Activated CD8-positive, alpha-beta memory T cell treated with anti-CD3 and anti-CD28 coated beads for 36 hours (primary cell): ENCODE results near the gene RPL39L. TPM values are rescaled to one million over a fixed set of nuclear protein-coding genes. Genes with fewer than 3 reads are reported as not detected.

Experiments used
- CTCF ChIA-PET: fragments of 350-600 bp; sonication (Branson Sonifier 250); formaldehyde crosslinking; loops from one replicate; lab custom pipeline; 2021; ENCODE audit warnings: antibody characterized with exemption; lab: Charles Lee
- POLR2A ChIA-PET: fragments of 350-600 bp; sonication (Branson Sonifier 250); formaldehyde crosslinking; loops from one replicate; lab custom pipeline; 2021; ENCODE audit warnings: antibody characterized with exemption; lab: Charles Lee
- total RNA-seq, 2 experiments: library from RNA; stranded (reverse); gene quantifications; one replicate each; pipeline ENCODE4 v1.2.3, GENCODE V29; 2021

RPL39L gene
- total RNA-seq, 2 experiments from 2014 or later = 12.9 to 14.1 TPM

- ChIA-PET CTCF (no interaction called here), POLR2A (no interaction called here)
These were observed 59.9 kb downstream of the RPL39L start for GRCh38 chr3:187079090-187080022.

GRCh38 chr3:187077537-187077936 lies 61.8 kb downstream of the RPL39L start:
- ChIA-PET POLR2A (no interaction called here), CTCF (no interaction called here)

- POLR2A ChIA-PET = no interaction called here
- CTCF ChIA-PET = no interaction called here
These were observed 62.2 kb downstream of the RPL39L start for GRCh38 chr3:187077085-187077484.

GRCh38 chr3:187076297-187076696 lies 63.0 kb downstream of the RPL39L start:
- POLR2A ChIA-PET = no interaction called here
- CTCF ChIA-PET = no interaction called here

DNA sequence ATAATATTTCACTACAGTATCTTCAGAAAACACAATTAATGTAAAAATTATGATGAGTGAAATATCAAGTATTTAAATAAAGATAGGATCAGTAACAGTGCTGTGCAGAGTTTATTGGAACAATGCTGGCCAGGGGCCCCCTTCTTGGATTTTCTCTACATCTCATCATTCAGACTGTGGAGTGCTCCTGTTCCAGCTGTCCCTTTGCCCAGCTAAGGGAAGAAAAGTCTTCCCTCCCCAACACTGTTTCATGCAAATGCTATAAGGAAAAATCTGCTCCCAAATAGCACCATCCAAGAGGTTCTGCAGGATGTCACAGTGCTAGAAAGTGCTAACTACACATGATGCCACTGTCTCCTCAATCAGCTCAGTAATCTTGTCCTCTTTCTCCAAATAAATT lies 64.5 kb downstream of the RPL39L start:
- POLR2A ChIA-PET = no interaction called here

GRCh38 chr3:187073581-187074098 lies 65.7 kb downstream of the RPL39L start:
- CTCF ChIA-PET = interaction anchor here (1.2 kb wide), 1 partner anchor 24 kb away, joined by 3 read pairs; no protein-coding TSS in a partner anchor
- POLR2A ChIA-PET = no interaction called here

More for the DNA sequence above, 64.5 kb downstream of the RPL39L start:
- CTCF ChIA-PET = interaction anchor here (1.2 kb wide), 1 partner anchor 26 kb away, joined by 3 read pairs; no protein-coding TSS in a partner anchor

DNA sequence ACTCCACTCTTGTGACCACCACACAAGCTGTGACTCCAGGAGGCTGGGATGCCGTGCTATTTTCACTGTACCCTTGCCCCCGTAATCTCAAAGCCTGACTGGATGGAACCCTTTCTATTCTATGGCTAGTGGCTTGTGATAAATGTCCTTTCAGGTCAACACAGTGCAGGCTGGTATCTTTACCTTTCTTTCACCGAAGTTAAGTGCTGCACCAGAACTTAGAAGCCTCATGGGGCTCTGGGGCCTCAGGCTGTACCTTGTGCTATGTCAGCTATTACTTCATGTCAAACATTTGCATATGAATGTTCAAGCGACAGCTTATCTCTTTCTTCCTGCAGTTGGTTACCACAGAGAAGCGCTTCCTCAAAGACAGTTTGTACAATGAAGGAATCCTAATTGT lies 66.8 kb downstream of the RPL39L start:
- ChIA-PET POLR2A (no interaction called here), CTCF (interaction anchor here (0.9 kb wide), 1 partner anchor 31 kb away, joined by 3 read pairs; no protein-coding TSS in a partner anchor)

GRCh38 chr3:187072102-187072501 lies 67.2 kb downstream of the RPL39L start:
- CTCF ChIA-PET = interaction anchor here (0.9 kb wide), 1 partner anchor 31 kb away, joined by 3 read pairs; no protein-coding TSS in a partner anchor
- POLR2A ChIA-PET = no interaction called here

Other genes starting within 250 kb of the RPL39L start
- 100 to 1,000 TPM; 101 to 104 TPM for gene ST6GAL1, start 209.0 kb downstream of the RPL39L start, total RNA-seq
- gene RTP1, start 58.0 kb upstream of the RPL39L start, total RNA-seq = not detected
- not detected for gene MASP1, start 152.2 kb upstream of the RPL39L start, total RNA-seq
- 1 to 10 TPM; 1.8 to 1.9 TPM for gene RTP4, start 228.9 kb upstream of the RPL39L start, total RNA-seq